Measurements from ENCODE around the gene RBM4B.
A peak's percentile ranks its signal among the peaks of the same experiment; 100 is the strongest.

The RBM4B gene

GRCh38 chr11:66706989-66707388 is 29.3 kb upstream of the RBM4B start:
- no peak for DNase-seq

- DNase-seq, result no peak
These were observed 28.1 kb upstream of the RBM4B start for GRCh38 chr11:66705587-66706335.

- no peak for DNase-seq
These were observed 27.1 kb upstream of the RBM4B start for GRCh38 chr11:66704659-66705360.

- DNase-seq, result no peak
These were observed 23.9 kb upstream of the RBM4B start for GRCh38 chr11:66701432-66702240.

GRCh38 chr11:66700742-66701141 is 23.1 kb upstream of the RBM4B start:
- no peak for DNase-seq

GRCh38 chr11:66700337-66700736 is 22.6 kb upstream of the RBM4B start:
- no peak for DNase-seq

GRCh38 chr11:66698491-66698890 is 20.8 kb upstream of the RBM4B start:
- no peak for DNase-seq

- no peak for DNase-seq
These were observed 20.3 kb upstream of the RBM4B start for GRCh38 chr11:66697988-66698387.

GRCh38 chr11:66696146-66696545 is 18.5 kb upstream of the RBM4B start:
- no peak for DNase-seq

- DNase-seq, result peak; percentile 86
These were observed 17.1 kb upstream of the RBM4B start for GRCh38 chr11:66694732-66695207.

GRCh38 chr11:66694056-66694410 is 16.3 kb upstream of the RBM4B start:
- no peak for DNase-seq

- DNase-seq, result no peak
These were observed 15.8 kb upstream of the RBM4B start for GRCh38 chr11:66693356-66694055.

GRCh38 chr11:66692871-66693331 is 15.2 kb upstream of the RBM4B start:
- DNase-seq, result no peak

- DNase-seq, result no peak
These were observed 14.8 kb upstream of the RBM4B start for GRCh38 chr11:66692446-66692845.

GRCh38 chr11:66691311-66691980 is 13.8 kb upstream of the RBM4B start:
- DNase-seq, result no peak

- no peak for DNase-seq
These were observed 12.2 kb upstream of the RBM4B start for GRCh38 chr11:66689661-66690590.

- DNase-seq, result no peak
These were observed 11.2 kb upstream of the RBM4B start for GRCh38 chr11:66688561-66689534.

- no peak for DNase-seq
These were observed 10.2 kb upstream of the RBM4B start for GRCh38 chr11:66687831-66688281.
